PC-9 (cell line): ENCODE data around the gene NATD1. TPM values are rescaled to one million over a fixed set of nuclear protein-coding genes. Genes with fewer than 3 reads are reported as not detected.

Experiments
- BruUV-seq: library from RNA; stranded (reverse); fragments of 400-500 nt; replicated peaks from 2 replicates; lab custom pipeline; 2021; lab: Mats Ljungman, UMichigan
- CTCF ChIA-PET: fragments of 300-600 bp; sonication (Branson Sonifier 250); formaldehyde crosslinking; loops from one replicate; lab custom pipeline; 2022; ENCODE audit warnings: antibody characterized with exemption; lab: Charles Lee
- POLR2A ChIA-PET: fragments of 300-600 bp; sonication (Branson Sonifier 250); formaldehyde crosslinking; loops from one replicate; lab custom pipeline; 2022; ENCODE audit warnings: antibody characterized with exemption; ENCODE audit not compliant: unreplicated experiment; lab: Charles Lee
- DNase-seq, 2 experiments: peaks; one replicate each; pipeline versions ENCODE4 v3.0.0 to v3.0.0-alpha.2; 2015 to 2022; ENCODE audit warnings: mixed read lengths in 1 of 2
- H2AFZ ChIP-seq: fragments of 200-600 bp; sonication (generic); 2 replicates; pipeline ENCODE4 v1.8.1; 2017; ENCODE audit warnings: antibody characterized with exemption
- H3F3A ChIP-seq: fragments of 200-600 bp; sonication (generic); 2 replicates; pipeline ENCODE4 v1.8.1; 2017; ENCODE audit warnings: antibody characterized with exemption, mild to moderate bottlenecking, low read depth; ENCODE audit not compliant: insufficient read depth
- H3K27ac ChIP-seq: fragments of 200-600 bp; sonication (generic); 2 replicates; pipeline ENCODE4 v1.6.1; 2016; ENCODE audit warnings: mixed run types
- H3K27me3 ChIP-seq: fragments of 200-600 bp; sonication (generic); 2 replicates; pipeline ENCODE4 v1.6.1; 2016; ENCODE audit warnings: low read depth, mixed run types; ENCODE audit not compliant: insufficient read depth
- H3K36me3 ChIP-seq: fragments of 200-600 bp; sonication (generic); 2 replicates; pipeline ENCODE4 v1.6.1; 2016; ENCODE audit warnings: low read depth, mixed run types
- H3K4me1 ChIP-seq: fragments of 200-600 bp; sonication (generic); replicated peaks from 2 replicates; pipeline ENCODE4 v1.6.1; 2016; ENCODE audit warnings: mixed run types; ENCODE audit not compliant: insufficient read depth
- H3K4me2 ChIP-seq: fragments of 200-600 bp; sonication (generic); 2 replicates; pipeline ENCODE4 v1.6.1; 2017; ENCODE audit warnings: mixed run types
- H3K4me3 ChIP-seq: fragments of 200-600 bp; sonication (generic); 2 replicates; pipeline ENCODE4 v1.6.1; 2016; ENCODE audit warnings: mixed run types
- H3K79me2 ChIP-seq: fragments of 200-600 bp; sonication (generic); 2 replicates; pipeline ENCODE4 v1.6.1; 2017; ENCODE audit warnings: low read depth, mixed run types
- H3K9me2 ChIP-seq: fragments of 200-600 bp; sonication (generic); 2 replicates; pipeline ENCODE4 v1.8.1; 2017; ENCODE audit warnings: mild to moderate bottlenecking; ENCODE audit not compliant: insufficient read depth
- H3K9me3 ChIP-seq: fragments of 200-600 bp; sonication (generic); 2 replicates; pipeline ENCODE4 v1.8.1; 2016; ENCODE audit warnings: low read depth; ENCODE audit not compliant: insufficient read depth
- H4K20me1 ChIP-seq: fragments of 200-600 bp; sonication (generic); 2 replicates; pipeline ENCODE4 v1.8.1; 2017; ENCODE audit not compliant: insufficient read depth
- CTCF ChIP-seq: fragments of 200-600 bp; sonication (generic); conservative IDR thresholded peaks from 2 replicates; pipeline ENCODE4 v1.6.1; 2017; ENCODE audit warnings: mixed run types, antibody characterized with exemption, mild to moderate bottlenecking, moderate library complexity
- EZH2 ChIP-seq: fragments of 200-600 bp; sonication (generic); IDR thresholded peaks from 2 replicates; pipeline ENCODE4 v1.8.0; 2017; ENCODE audit warnings: antibody characterized with exemption, low read depth
- intact Hi-C: fragments of 100-400 bp; cut with micrococcal nuclease; formaldehyde crosslinking; loops from one replicate; pipeline ENCODE4 v1.10.0; 2022; ENCODE audit not compliant: unreplicated experiment
- total RNA-seq: library from RNA; stranded (reverse); gene quantifications from 2 replicates; pipeline ENCODE4 v1.2.3, GENCODE V29; 2021

The NATD1 gene
- total RNA-seq, 1 experiment from 2014 or later, result 5.4 TPM

- no peak for DNase-seq
- no peaks in the 10 kb centered on the region for H3K9me3 ChIP-seq
- no TSS peak for BruUV-seq
- H3F3A ChIP-seq, result peaks cover 3% of the 10 kb centered on the region; the same call in 1 of the 2 replicates
- TF ChIP-seq EZH2 (no peak), CTCF (no peak)
- H3K9me2 ChIP-seq, result no peaks in the 10 kb centered on the region
- no peaks in the 10 kb centered on the region for H3K27me3 ChIP-seq
- intact Hi-C loops, result no loop called here
- no peak overlapping the region for H3K4me3 ChIP-seq
- H4K20me1 ChIP-seq, result no peaks in the 10 kb centered on the region
- H3K27ac ChIP-seq, result no peak overlapping the region
- POLR2A ChIA-PET, result no interaction called here
- H3K4me2 ChIP-seq, result no peak overlapping the region
- no peaks in the 10 kb centered on the region for H3K79me2 ChIP-seq
- H3K4me1 ChIP-seq, result peaks cover 4% of the 10 kb centered on the region; the same call in 1 of the 2 replicates
- CTCF ChIA-PET, result no interaction called here
- no peak overlapping the region for H2AFZ ChIP-seq
- H3K36me3 ChIP-seq, result no peaks in the 10 kb centered on the region
Measured at GRCh38 chr17:21272250-21272649, 19.0 kb upstream of the NATD1 start.

GRCh38 chr17:21271454-21272183 lies 18.4 kb upstream of the NATD1 start:
- DNase-seq, result no peak
- Histone ChIP-seq H3K4me2 (no peak overlapping the region), H2AFZ (no peak overlapping the region), H3K9me3 (no peaks in the 10 kb centered on the region), H3K36me3 (no peaks in the 10 kb centered on the region), H3K79me2 (no peaks in the 10 kb centered on the region), H3F3A (peaks cover 3% of the 10 kb centered on the region; the same call in 1 of the 2 replicates), H3K27ac (no peak overlapping the region), H3K4me1 (peaks cover 4% of the 10 kb centered on the region; the same call in 1 of the 2 replicates), H3K27me3 (no peaks in the 10 kb centered on the region), H3K4me3 (no peak overlapping the region), H4K20me1 (no peaks in the 10 kb centered on the region), H3K9me2 (no peaks in the 10 kb centered on the region)
- TF ChIP-seq EZH2, result no peak
- TF ChIP-seq CTCF, result no peak
- intact Hi-C loops, result no loop called here
- BruUV-seq, result no TSS peak
- POLR2A ChIA-PET, result no interaction called here
- CTCF ChIA-PET, result no interaction called here

GRCh38 chr17:21269394-21269793 lies 16.2 kb upstream of the NATD1 start:
- no peak overlapping the region for H3K27ac ChIP-seq
- no peak overlapping the region for H3K4me2 ChIP-seq
- no peaks in the 10 kb centered on the region for H3K9me3 ChIP-seq
- no peaks in the 10 kb centered on the region for H3K9me2 ChIP-seq
- H3F3A ChIP-seq, result peaks cover 3% of the 10 kb centered on the region; the same call in 1 of the 2 replicates
- no peaks in the 10 kb centered on the region for H4K20me1 ChIP-seq
- no peak overlapping the region for H3K4me3 ChIP-seq
- H2AFZ ChIP-seq, result no peak overlapping the region
- no peaks in the 10 kb centered on the region for H3K4me1 ChIP-seq
- CTCF ChIA-PET, result no interaction called here
- no peaks in the 10 kb centered on the region for H3K36me3 ChIP-seq
- intact Hi-C loops, result no loop called here
- H3K27me3 ChIP-seq, result no peaks in the 10 kb centered on the region
- DNase-seq, result no peak
- POLR2A ChIA-PET, result interaction anchor here (0.6 kb wide), 1 partner anchor 57 kb away, joined by 3 read pairs; no protein-coding TSS in a partner anchor
- H3K79me2 ChIP-seq, result no peaks in the 10 kb centered on the region
- no TSS peak for BruUV-seq
- TF ChIP-seq CTCF, result no peak
- TF ChIP-seq EZH2, result no peak
